Hematopoietic multipotent progenitor cell treated with erythropoietin and hydrocortisone succinate and interleukin-3 and kit ligand, for 6 days (in vitro differentiated cells): Measurements from ENCODE around the gene TRMT2A.

Source experiments
- DNase-seq: peaks from one replicate; pipeline ENCODE4 v3.0.0-alpha.2; 2015

The TRMT2A gene

DNA sequence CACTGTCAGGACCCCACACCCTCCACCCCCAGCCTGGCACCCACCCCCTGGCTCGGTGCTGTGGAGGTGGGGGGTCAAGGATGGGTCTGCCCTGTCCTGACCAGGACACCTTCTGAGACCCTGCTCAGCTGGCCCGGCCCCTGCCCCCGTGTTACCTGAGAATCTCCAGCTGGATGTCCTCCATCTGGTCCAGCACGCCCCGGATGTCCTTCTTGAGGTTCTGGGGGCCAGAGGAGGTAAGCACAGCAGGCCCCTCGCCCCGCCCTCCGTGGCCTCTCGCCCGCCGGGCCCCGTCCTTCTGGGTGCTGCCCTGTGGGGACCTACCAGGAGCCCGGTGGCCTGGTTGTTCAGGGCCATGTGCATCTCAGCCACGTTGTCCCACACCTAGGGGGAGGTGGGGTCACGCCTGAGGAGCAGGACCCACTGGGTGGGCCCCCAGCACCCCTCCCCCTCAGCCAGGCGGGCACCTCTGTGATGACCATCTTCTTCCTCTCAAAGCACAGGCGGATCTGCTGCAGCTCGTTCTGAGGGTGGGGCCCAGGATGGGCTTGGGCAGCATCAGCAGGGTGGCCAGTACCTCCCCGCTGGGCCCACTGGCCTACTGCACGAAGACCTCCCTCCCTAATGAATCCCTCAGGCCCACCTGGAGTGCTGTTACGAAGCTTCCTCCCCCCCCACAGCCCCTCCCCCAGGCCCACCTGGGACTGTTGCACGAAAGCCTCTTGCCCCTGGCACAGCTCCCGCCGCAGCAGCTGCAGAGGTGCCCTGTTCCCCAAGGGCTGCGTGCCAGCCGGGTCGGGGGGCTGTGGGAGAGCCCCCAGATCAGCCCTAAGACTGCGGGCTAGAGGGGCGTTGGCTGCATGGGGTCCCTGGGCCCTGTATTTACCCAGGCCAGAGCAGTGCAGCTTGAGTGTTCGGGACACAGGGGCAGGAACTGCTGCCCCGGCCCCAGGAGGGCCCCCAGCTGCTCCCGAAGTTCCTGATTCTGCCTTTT, 32.5 kb upstream of the TRMT2A start:
- DNase-seq, result no peak

DNA sequence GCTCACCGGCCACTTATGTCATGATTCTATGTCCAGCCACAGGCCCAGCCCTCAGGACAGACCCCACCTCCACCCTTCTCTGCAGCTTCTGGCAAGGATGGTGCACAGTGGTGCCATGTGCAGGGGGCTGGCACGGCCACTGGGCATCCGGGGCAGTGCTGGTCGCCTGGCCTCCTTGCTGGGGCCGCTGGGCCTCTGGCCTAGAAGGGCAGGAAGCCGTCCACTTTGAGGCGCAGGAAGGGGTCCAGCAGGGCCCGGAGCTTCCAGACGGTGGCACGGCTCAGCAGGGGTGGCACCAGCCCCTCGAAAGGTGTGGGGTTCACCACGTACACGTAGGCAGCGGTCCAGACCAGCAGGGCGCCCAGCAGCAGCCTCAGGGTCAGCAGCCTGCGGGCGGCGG, 31.4 kb upstream of the TRMT2A start:
- no peak for DNase-seq

DNA sequence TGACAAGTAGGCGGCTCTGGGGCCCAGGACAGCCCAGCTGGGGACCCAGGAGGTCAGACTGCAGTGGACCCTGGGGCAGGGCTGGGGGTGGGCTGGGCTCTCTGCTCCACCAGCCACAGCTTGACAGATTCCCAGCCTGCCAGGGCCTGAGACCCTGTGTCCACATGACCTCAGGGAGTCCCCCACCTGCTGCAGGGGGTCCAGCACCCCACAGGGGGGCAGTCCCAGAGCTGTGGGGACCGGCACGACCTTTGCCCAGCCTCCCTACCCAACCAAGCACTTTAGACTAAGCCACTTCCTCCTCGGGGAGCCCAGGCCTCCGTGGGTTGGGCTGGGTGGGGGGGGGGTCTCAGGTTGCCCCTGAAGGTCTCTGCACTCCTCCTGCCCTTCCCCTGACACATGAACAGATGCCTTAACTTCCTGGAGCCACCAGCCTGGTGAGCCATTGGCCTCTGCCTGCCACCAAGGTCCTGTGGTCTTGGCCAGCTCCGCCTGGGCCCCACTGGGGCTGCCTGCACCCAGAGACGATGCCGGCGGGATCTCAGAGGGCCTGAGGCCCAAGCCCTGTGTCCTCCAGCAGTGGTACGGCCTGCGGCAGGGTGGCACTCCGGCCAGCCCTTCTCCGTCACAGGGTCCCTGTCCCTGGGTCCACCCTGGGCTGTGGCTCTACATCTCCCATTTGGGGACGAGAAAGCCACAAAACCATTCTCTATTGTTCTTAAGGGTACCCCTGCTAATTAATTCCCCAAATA, 30.4 kb upstream of the TRMT2A start:
- DNase-seq, result no peak

DNA sequence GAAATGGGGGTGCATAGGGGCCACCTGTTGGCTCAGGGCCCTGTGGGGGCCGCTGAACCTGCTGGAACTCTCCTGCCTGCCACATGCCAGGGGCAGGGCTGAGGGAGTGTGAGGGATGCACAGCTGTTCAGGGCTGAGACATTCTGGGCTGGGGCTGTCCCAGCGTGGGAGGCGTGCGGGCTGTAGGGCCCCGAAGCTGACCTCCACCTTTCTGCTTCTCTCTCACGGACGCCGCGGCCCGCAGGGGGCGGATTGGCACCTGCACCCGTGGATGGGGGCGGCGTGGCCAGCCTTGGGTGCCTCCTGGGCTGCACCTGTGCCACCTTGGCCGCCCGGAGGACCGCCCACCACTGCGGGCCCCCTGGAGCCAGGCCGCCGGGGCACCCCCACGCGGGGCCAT, 29.8 kb upstream of the TRMT2A start:
- DNase-seq, result no peak

DNA sequence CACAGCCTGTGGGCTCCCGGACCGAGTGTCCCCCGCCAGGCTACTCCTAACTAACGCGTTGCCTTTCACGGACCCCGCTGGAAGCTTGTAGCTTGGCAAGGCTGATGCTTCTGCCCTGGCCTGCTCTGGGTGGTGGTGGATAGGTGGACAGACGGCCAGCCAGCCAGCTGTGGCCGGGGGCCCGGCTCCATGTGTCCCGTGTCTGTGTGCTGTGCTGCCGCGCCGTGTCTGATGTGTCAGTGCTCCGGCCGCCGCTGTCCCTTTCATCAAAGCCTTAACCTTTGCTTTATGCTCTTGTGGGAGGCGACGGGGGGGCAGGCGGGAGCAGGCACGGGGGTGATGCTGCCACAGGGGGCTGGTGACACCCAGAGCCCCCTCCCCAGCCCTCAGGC, 28.8 kb upstream of the TRMT2A start:
- no peak for DNase-seq

DNA sequence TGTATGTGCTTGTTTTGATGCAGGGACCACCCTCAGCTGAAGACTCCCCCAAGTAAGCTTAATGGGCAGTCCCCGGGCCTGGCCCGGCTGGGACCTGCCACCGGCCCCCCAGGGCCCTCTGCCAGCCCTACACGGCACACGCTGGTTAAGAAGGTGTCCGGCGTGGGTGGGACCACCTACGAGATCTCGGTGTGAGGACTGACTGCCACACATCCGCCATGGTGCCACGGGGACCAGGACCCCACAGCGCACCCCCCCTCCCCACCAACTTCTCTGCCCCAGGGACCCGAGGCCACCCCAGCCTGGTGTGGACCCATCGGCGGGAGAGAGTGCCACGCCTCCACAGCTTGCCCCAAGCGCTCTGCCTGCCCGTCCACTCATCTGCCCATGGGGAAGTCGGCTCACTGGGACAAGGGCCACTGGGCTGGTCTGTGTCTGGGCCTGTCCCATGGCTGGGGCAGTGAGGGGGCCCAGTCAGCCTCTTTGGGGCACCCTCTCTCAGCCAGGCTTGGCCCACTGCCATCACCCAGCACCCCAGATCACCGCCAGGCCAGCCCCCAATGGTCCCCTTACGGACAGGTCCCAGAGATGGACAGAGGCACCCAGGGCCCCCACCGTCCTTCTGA, 28.3 kb upstream of the TRMT2A start:
- no peak for DNase-seq

DNA sequence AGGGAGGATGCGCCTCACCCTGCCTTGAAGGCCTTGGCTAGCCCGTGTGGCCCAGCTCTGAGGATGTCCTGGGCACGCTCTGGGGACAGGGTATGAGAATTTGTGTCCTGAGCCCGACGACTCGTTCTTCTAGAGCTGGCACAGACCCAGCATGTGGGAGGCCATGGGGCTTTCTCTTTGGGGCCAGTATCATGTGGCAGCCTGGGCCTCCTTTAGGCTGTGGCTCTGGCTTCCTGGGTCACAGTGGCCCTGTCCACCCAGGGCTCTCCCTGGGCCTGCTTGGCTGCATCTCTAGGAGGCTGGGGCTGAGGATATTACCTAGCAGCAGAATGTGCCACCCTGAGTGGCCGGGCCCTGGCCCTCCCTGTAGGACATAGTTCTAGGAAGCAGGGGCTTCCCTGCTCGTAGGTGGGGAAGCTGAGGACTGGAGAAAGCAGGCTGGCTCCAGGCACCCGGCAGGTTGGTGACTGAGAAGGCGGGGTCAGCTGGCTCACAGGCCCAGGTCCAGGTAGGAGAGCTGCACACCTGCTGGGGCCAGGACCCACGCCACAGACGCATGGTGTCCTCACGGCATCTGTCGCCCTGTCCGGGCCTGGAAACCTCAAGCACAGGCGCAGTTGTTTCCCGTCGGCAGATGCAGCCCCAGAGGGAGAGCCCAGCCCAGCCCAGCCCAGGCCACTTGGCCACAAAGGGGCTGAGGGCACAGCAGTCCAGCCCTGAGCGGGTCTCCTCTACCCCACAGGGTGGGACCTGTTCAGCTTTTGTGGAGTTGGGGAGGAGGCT, 27.0 kb upstream of the TRMT2A start:
- DNase-seq, result no peak

DNA sequence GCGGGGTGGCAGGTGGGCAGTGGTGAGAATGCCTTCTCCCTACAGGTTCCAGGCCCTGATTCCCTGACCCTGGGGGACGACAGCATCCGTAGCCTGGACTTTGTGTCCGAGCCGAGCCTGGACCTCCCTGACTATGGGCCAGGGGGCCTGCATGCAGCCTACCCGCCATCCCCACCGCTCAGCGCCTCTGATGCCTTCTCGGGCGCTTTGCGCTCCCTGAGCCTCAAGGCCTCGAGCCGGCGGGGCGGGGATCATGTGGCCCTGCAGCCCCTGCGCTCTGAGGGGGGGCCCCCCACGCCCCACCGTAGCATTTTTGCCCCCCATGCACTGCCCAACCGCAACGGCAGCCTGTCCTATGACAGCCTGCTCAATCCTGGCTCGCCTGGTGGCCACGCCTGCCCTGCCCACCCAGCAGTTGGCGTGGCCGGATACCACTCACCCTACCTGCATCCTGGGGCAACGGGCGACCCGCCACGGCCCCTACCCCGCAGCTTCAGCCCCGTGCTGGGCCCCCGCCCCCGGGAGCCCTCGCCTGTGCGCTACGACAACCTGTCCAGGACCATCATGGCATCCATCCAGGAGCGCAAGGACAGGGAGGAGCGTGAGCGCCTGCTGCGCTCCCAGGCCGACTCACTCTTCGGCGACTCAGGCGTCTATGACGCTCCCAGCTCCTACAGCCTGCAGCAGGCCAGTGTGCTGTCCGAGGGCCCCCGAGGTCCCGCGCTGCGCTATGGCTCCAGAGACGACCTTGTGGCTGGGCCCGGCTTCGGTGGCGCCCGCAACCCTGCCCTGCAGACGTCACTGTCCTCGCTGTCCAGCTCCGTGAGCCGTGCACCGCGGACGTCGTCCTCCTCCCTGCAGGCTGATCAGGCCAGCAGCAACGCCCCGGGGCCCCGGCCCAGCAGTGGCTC, 25.9 kb upstream of the TRMT2A start:
- no peak for DNase-seq

DNA sequence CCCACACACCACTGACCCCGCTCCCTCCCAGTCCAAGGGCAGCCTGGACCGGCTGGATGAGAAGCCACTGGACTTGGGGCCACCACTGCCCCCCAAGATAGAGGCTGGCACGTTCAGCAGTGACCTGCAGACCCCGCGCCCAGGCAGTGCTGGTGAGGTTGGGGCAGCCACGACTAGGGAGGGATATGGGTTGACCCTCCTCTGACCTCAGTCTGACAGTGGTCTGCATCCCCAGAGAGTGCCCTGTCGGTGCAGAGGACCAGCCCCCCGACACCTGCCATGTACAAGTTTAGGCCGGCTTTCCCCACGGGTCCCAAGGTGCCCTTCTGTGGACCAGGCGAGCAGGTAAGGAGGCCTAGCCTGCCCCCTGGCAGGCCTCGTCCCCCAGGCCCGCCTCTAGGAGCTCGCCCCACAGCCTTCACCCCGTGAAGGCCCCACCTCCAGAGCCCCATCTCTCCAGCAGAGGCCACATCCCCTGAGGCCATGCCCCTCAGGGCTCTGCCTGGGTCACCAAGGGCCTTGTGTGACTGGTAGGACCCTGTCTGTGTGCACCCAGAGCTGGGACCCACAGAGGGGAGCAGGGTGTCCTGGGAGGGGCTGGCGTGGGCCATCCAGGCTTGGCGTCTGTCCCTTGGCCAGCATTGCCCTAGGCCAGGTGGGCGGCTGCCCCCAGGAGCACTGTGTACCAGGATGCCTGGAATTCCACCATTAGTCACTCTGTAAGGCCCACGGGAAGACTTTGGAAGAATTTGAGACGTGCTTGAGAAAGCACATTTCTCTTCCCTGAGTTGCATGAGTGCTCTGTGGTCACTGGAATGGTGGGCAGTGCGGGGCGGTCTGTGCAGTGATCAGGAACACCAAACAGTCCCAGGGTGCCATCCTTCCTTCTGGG, 24.4 kb upstream of the TRMT2A start:
- DNase-seq, result no peak

DNA sequence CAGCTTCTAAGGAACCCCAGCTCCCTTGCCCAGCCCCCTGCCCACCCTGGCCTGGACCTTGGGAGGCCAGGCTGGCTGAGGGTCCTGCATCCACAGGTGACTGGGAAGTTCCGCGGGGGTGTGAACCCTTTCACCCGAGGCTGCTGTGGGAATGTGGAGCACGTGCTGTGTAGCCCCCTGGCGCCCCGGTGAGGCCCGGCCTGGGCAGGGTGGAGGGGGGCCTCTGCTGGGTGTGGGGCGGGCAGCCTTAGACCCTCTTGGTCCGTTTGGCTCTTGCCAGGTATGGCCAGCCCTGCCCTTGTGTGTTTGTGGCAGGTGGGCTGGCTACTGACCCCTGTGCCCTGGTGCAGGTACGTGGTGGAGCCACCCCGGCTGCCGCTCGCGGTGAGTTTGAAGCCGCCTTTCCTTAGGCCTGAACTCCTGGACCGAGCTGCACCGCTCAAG, 23.5 kb upstream of the TRMT2A start:
- DNase-seq, result no peak

DNA sequence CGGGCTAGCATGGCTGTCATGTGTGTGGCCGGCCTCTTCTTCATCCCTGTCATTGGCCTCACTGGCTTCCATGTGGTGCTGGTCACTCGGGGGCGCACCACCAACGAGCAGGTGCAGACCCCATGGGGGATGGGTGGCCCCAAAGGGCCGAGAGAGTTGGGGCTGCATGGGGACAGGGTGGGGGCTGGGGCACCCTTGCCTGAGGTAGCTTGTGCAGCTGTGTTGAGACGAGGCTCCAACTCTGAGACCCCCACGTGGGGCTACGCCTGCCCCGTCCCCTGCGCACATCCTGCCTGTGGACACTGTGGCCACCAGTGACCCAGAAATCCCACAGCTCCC, 23.1 kb upstream of the TRMT2A start:
- no peak for DNase-seq

DNA sequence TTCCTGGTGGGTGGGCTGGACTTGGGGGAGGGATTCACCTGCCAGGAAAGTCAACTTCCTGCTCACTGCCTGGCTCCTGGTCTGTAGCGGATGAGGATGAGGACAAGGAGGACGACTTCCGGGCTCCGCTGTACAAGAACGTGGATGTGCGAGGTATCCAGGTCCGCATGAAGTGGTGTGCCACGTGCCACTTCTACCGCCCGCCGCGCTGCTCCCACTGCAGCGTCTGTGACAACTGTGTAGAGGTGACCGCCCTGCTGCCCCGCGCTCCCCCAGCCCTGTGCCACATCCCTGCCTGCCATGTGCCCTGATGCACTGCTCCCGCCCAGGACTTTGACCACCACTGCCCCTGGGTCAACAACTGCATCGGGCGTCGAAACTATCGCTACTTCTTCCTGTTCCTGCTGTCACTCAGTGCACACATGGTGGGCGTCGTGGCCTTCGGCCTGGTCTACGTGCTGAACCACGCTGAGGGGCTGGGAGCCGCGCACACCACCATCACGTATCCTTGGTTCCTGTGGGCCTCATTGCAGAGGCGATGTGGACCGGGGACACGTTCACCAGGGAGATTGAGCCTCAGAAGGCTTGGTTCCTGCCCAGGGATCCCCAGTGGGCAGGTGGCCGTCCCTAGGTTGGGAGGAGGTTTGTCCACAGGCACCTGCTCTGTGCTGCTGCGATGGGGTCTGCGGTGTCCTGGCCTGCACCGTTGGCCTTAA, 22.5 kb upstream of the TRMT2A start:
- no peak for DNase-seq

DNA sequence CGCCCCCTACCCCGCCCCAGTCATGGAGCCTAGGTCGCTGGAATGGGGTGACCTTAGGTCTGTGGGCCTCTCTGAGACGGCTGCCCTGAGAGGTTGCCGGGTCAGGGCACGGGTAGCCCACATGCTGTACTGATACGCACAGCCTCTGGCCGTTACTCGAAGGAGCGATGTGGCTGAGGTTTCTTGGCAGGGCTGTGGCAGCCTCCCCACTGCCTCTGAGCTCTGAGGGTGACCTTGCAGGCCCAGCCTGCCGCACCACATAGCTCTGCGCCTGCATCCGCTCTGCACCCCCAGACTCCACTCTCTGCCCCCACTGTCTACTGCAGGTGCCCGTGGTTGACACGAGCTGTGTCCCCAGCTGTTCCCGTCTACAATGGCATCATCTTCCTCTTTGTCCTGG, 21.8 kb upstream of the TRMT2A start:
- no peak for DNase-seq

DNA sequence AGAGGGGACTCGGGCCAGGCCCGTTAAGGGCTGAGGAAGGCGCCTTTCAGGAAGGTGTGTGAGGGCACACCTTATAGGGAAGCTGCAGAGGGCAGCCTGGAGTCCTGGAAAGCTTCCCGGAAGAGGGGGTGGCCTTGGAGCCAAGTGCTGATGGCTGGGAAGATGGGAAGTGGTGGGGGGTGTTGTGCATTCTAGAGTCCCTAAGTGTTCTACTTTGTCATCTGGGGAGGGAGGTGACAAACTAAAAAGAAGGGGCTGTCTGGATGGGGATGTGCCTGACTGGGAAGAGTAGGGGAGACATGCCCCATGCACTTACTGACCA, 21.4 kb upstream of the TRMT2A start:
- DNase-seq, result no peak

DNA sequence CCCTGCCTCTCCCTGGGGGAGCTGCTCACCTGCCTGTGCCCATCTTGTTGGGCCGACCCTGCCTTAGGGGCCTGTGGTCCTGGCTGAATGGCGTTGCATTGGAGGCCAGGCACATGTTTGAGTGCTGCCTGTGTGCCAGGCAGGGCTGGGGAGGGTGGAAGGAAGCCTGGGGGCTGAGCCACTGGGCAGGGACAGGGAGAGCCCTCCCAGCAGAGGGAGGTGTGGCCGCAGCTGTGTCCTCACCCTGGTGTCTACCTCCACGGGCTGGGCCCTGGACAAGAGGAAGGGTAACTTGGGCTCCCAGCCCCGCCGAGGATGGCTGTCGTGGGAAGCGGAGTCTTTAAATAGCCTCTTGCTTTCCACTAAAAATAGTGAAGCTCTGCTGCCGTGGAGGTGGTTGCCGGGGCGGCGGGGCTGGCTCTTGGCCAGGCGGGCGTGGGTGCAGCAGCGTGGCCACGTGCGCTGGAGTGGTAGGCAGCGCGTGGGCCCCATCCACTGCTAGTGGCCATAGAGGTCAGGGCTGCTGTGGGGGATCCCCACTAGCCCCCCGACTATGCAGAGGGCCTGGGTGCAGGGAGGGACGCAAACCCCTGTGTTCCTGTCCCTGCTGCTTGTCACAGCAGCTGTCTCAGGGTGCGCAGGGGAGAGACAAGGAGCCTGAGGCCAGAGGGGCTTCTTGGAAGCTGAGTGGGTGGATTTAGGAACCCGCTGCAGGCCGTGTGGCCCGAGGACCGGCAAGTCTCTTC, 20.8 kb upstream of the TRMT2A start:
- no peak for DNase-seq

DNA sequence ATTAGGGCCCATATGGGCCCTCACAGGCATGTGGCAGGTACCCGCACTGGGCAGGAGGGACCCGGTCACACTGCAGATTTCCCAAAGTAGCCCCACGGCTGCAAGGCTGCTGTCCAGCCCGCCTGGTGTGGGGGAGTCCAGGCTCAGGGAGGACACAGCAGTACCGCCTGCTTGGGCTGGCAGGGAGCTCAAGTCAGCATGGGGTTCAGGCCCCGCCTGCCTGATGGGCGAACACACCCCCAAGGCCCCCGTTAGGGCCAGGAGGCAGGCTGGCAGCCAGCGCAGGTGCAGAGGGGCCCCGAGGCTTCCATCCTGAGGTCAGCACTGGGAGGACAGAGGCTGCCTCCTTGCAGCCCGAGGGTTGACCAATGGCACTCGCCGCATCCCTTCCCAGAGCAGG, 20.1 kb upstream of the TRMT2A start:
- no peak for DNase-seq

DNA sequence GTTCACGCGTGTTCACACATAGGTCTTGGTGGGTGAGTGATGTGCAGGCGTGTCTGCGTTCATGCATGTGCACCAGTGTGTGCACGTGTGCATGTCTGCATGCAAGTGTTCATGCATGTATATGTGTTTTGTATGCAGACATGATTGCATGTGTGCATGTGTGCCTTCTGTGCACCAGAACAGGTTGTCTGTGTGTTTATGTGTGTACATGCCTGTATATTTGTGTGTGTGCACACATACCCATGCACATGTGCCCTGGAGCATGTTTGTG, 19.5 kb upstream of the TRMT2A start:
- no peak for DNase-seq

DNA sequence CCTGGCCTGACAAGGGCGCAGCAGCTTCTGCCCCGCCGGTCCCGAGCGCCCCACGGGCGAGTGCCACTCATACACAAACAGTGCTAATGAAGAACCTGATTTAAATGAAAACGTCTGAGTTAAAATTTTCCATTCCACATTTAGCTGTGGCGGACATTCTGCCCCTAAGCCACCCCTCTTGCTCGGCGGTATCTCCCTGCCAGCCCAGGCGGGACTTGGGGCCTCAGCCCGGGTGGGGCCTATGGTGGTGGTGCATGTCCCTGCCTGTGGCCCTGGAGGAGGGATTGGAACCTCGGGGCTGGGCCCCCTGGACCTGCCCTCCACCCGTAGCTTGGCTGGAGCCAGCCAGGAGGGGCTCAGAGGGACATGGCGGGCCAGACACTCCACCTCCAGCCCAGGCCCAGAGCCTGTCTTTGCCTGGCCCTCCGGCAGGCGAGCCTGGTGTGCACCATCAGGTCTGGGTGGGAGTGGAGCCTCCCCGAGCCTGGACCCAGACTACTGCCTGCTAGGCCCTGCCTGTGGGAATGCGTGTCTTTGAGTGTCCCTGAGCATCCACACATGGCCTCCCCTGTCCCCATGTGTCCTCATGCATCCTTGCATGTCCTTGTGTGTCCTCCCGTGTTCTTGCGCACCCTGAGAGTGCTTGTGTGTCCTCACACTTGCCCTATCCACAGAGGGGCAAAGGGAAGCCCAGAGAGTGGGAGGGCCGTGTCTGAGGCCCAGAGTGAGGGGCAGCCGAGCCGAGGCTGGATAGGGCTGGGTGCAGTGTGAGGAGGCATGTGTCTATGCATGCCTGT, 19.0 kb upstream of the TRMT2A start:
- no peak for DNase-seq

DNA sequence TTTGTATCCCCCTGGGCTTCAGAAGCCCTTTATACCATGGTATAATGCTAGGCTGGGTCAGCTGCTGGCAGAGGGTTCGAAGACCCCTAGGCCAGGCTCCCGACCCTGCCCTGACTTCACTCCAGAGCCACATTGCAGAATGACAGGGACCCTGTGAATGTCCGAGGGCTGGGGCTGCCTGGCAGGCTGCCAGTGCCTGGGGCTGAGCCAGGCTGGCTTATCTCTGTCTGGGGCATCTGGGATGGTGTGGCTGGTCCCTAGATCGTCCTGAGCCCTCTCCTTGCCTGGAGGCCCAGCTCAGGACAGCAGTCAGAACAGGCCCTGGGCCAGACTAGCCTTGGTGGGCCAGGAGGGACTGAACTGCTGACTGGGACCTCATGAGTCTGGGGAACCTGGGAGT, 18.2 kb upstream of the TRMT2A start:
- no peak for DNase-seq
